Sigmoid colon (tissue), 7 donors: ENCODE results near the gene DIP2B. TPM values are rescaled to one million over a fixed set of nuclear protein-coding genes. Genes with fewer than 3 reads are reported as not detected.

ENCODE experiments used
- DNase-seq: peaks from one replicate; pipeline ENCODE4 v3.0.0-alpha.2; 2019
- H3K27ac ChIP-seq, 4 donors: fragments of 200-600 bp; sonication (generic); one replicate each; pipeline ENCODE4 v1.5.1; 2016 to 2019; ENCODE audit warnings: mild to moderate bottlenecking in 1 of 4
- H3K27me3 ChIP-seq, 3 donors: fragments of 200-600 bp; sonication (generic); one replicate each; pipeline ENCODE4 v1.5.1; 2019; ENCODE audit warnings: mild to moderate bottlenecking in 1 of 3
- H3K36me3 ChIP-seq, 4 donors: fragments of 200-600 bp; sonication (generic); one replicate each; pipeline ENCODE4 v1.5.1; 2016 to 2019
- H3K4me1 ChIP-seq, 4 donors: fragments of 200-600 bp; sonication (generic); one replicate each; pipeline ENCODE4 v1.5.1; 2017 to 2019
- H3K4me3 ChIP-seq, 4 donors: fragments of 200-600 bp; sonication (generic); one replicate each; pipeline ENCODE4 v1.5.1; 2017 to 2019; ENCODE audit warnings: mild to moderate bottlenecking in 2 of 4, moderate library complexity in 1 of 4
- H3K9me3 ChIP-seq, 4 donors: fragments of 200-600 bp in 3 of 4; sonication (generic) in 3 of 4; one replicate each; pipeline versions ENCODE4 v1.5.1 to v1.6.1; 2013 to 2019
- CTCF ChIP-seq, 4 experiments: fragments of 450-650 bp in 3 of 4; fragments of 200-600 bp in 1 of 4; IDR thresholded peaks; one replicate each; pipeline ENCODE4 v1.5.1; 2016 to 2019; ENCODE audit warnings: antibody characterized with exemption in 4 of 4, mild to moderate bottlenecking in 3 of 4, moderate library complexity in 2 of 4
- EP300 ChIP-seq, 4 donors: sonication (generic); formaldehyde crosslinking; IDR thresholded peaks; one replicate each; pipeline ENCODE4 v1.6.1; 2017; ENCODE audit warnings: antibody characterized with exemption in 4 of 4
- POLR2A ChIP-seq, 2 donors: fragments of 450-650 bp; IDR thresholded peaks; one replicate each; pipeline ENCODE4 v1.6.1; 2016; ENCODE audit warnings: antibody characterized with exemption in 2 of 2, mild to moderate bottlenecking in 2 of 2, moderate library complexity in 2 of 2
- POLR2AphosphoS5 ChIP-seq, 4 donors: sonication (generic); formaldehyde crosslinking; IDR thresholded peaks; one replicate each; pipeline ENCODE4 v1.6.1; 2017; ENCODE audit warnings: antibody characterized with exemption in 4 of 4
- WGBS, 2 donors: extraction: QIAGEN DNeasy Blood & Tissue Kit; methylation state at CpG; one replicate each; pipeline ENCODE4 v1.1.7; 2013; 5-methylcytosine and 5-hydroxymethylcytosine counted together
- intact Hi-C: fragments of 100-400 bp; cut with DNase I; formaldehyde crosslinking; loops from one replicate; pipeline ENCODE4 v1.15.1; 2023
- polyA plus RNA-seq, 3 donors: library from polyadenylated mRNA; stranded (reverse); fragments of 200-250 nt; gene quantifications; one replicate each; pipeline ENCODE4 v1.2.3, GENCODE V29; 2013
- total RNA-seq, 4 donors: library from RNA; depleted of rRNA; stranded (reverse); fragments of >200 nt; gene quantifications; one replicate each; pipeline ENCODE4 v1.1.0, GENCODE V29; 2016
- donor health status: healthy with polysubstance abuse.
- donor health status: Bipolar disorder and iron deficiency.
- donor health status: healthy.

DIP2B gene
- total and polyA plus RNA-seq, 7 donors = 7.2 to 28.0 (median 16.4) TPM

GRCh38 chr12:50609292-50609874 lies 104.6 kb downstream of the DIP2B start:
- WGBS, 2 donors = 94% methylated on average over 3 of the region's 3 CpGs
- H3K9me3 ChIP-seq = no peaks in the 10 kb centered on the region
- no peaks in the 10 kb centered on the region for H3K36me3 ChIP-seq
- intact Hi-C loops = no loop called here
- no peak overlapping the region for H3K27ac ChIP-seq
- no peaks in the 10 kb centered on the region for H3K27me3 ChIP-seq
- no peak for TF ChIP-seq POLR2AphosphoS5 (IDR thresholded peaks at IDR 0.05)
- TF ChIP-seq CTCF (IDR thresholded peaks at IDR 0.05) = no peak
- no peak for TF ChIP-seq POLR2A (IDR thresholded peaks at IDR 0.05)
- TF ChIP-seq EP300 (IDR thresholded peaks at IDR 0.05) = no peak
- H3K4me1 ChIP-seq = peaks cover 0 to 35% (median 15%) of the 10 kb centered on the region in 4 donors
- H3K4me3 ChIP-seq = no peak overlapping the region
- no peak for DNase-seq

GRCh38 chr12:50610171-50610570 lies 105.4 kb downstream of the DIP2B start:
- TF ChIP-seq POLR2AphosphoS5 (IDR thresholded peaks at IDR 0.05) (no peak), POLR2A (IDR thresholded peaks at IDR 0.05) (no peak), CTCF (IDR thresholded peaks at IDR 0.05) (no peak), EP300 (IDR thresholded peaks at IDR 0.05) (no peak)
- Histone ChIP-seq H3K27ac (no peak overlapping the region), H3K36me3 (no peaks in the 10 kb centered on the region), H3K27me3 (no peaks in the 10 kb centered on the region), H3K4me3 (no peak overlapping the region), H3K4me1 (peaks cover 0 to 40% (median 20%) of the 10 kb centered on the region in 4 donors), H3K9me3 (no peaks in the 10 kb centered on the region)
- 96 to 97% methylated on average over 1 of the region's 1 CpG for WGBS, 2 donors
- intact Hi-C loops = no loop called here
- DNase-seq = no peak

GRCh38 chr12:50611021-50611744 lies 106.4 kb downstream of the DIP2B start:
- WGBS, 2 donors = 73 to 80% methylated on average over 10 of the region's 10 CpGs
- Histone ChIP-seq H3K27me3 (no peaks in the 10 kb centered on the region), H3K4me3 (no peak overlapping the region), H3K27ac (no peak overlapping the region), H3K9me3 (no peaks in the 10 kb centered on the region), H3K4me1 (peaks cover 0 to 50% (median 29%) of the 10 kb centered on the region in 4 donors), H3K36me3 (no peaks in the 10 kb centered on the region)
- DNase-seq = no peak
- intact Hi-C loops = no loop called here
- TF ChIP-seq CTCF (IDR thresholded peaks at IDR 0.05) = no peak
- TF ChIP-seq EP300 (IDR thresholded peaks at IDR 0.05) = no peak
- TF ChIP-seq POLR2A (IDR thresholded peaks at IDR 0.05) = no peak

- Histone ChIP-seq H3K4me3 (no peak overlapping the region), H3K27me3 (no peaks in the 10 kb centered on the region), H3K9me3 (no peaks in the 10 kb centered on the region), H3K4me1 (peaks cover 0 to 63% (median 35%) of the 10 kb centered on the region in 4 donors), H3K27ac (no peak overlapping the region), H3K36me3 (no peaks in the 10 kb centered on the region)
- 92 to 98% methylated on average over 3 of the region's 3 CpGs for WGBS, 2 donors
- no peak for TF ChIP-seq POLR2A (IDR thresholded peaks at IDR 0.05)
- TF ChIP-seq POLR2AphosphoS5 (IDR thresholded peaks at IDR 0.05) = no peak
- no peak for TF ChIP-seq CTCF (IDR thresholded peaks at IDR 0.05)
- no peak for TF ChIP-seq EP300 (IDR thresholded peaks at IDR 0.05)
- DNase-seq = no peak
- intact Hi-C loops = no loop called here
These were observed 108.1 kb downstream of the DIP2B start for GRCh38 chr12:50612882-50613281.
